Effector CD4-positive, alpha-beta T cell (primary cell): ENCODE results near the gene FBLN1.

Experiments used
- DNase-seq: peaks from one replicate; pipeline ENCODE4 v3.0.0-alpha.2; 2020

The FBLN1 gene

DNA sequence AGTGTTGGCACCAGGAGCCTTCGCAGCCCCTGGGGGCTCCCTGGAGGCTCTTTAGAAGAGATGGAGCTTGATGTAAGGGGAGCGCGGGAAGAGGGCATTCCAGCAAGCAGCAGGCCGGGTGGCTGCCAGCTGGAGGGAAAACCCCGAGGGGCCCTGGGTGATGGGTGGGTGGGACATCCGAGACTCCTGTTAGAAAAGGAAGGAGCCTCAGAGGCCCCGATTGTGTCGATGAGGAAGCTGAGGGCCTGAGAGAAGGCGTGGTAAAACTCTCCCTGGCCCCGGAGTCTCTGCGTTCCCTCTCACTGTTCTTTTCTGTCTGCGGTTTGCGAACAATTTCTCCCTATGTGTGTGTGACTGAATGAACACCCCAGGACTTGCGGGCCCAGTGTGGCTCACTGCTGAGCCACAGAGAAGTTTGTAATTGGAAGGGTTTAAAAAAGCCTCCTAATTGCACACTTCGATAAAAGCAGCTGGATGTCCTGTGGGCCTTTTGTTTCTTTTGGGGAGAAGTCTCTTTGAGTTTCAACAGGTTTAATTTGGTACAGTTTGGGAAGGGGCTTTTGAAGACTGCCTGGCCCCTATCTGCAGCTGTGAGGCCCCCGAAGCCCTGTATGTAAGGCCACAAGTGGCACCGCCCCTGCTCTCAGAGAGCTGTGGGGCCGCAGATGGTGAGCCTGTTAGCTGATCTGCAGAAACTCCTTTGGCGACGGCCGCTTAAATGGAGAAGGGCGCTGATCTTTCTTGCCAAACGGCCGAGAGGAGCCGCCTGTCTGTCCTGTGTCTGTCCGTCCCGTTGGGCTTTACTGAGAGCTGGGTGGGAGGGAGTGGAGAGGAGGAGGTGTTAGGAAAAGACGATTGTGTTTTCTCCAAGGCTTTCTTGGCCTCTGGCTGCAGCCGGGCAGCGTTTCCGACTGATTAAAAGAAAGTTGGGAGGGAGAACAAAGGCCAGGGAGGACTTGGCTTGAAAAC lies 2.0 kb downstream of the FBLN1 start:
- no peak for DNase-seq

DNA sequence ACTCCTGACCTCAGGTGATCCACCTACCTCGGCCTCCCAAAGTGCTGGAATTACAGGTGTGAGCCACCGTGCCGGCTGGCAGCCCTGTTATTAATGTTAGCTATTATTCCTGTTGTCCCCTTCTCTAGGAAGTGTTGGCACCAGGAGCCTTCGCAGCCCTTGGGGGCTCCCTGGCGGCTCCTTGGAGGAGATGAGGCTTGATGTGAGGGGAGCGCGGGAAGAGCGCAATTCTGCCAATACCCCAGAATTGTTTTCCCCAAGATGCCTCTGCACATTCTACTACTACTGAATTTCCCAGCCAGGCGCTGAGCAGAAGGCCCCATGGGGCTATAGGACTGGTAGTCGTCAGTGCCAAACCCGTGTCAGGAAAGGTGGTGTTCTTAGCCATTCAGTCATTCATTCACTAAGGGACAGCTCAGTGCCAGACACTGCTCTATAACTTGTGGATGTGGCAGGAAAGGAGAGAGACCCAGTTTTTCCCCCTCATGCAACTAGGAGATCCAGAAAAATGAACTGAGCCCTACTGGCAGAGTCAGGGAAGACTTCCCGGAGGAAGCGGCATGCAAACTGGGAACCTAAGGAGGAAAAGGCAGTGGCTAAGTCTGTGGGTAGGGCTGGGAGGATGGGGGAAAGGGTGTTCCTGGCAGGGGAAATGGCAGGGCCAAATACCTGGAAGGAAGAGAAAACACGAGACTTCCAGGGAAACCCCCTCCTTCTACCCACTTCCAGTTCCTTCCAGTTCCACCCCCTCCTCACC lies 3.5 kb downstream of the FBLN1 start:
- no peak for DNase-seq

GRCh38 chr22:45506816-45507360 lies 4.2 kb downstream of the FBLN1 start:
- no peak for DNase-seq

DNA sequence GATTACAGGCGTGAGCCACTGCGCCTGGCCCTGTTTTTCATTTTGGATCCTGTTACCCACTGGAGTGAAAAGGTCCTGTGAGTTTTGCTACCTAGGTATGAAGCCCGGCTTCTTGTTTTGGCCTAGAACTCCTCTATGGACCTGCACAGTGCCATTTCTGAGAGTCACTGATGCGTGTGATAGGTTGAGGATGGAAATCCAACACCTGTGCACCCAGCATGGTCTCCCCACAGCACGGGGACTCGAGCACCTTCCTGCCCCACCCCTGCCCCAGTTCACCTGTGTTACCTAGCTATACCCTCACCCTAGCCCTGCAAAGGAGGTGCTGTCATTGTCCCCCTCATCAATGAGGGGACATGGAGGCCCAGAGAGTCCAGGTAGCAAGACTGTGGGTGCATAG lies 5.1 kb downstream of the FBLN1 start:
- no peak for DNase-seq

- no peak for DNase-seq
These were observed 6.1 kb downstream of the FBLN1 start for GRCh38 chr22:45508814-45509213.

GRCh38 chr22:45510376-45511232 lies 7.9 kb downstream of the FBLN1 start:
- no peak for DNase-seq

DNA sequence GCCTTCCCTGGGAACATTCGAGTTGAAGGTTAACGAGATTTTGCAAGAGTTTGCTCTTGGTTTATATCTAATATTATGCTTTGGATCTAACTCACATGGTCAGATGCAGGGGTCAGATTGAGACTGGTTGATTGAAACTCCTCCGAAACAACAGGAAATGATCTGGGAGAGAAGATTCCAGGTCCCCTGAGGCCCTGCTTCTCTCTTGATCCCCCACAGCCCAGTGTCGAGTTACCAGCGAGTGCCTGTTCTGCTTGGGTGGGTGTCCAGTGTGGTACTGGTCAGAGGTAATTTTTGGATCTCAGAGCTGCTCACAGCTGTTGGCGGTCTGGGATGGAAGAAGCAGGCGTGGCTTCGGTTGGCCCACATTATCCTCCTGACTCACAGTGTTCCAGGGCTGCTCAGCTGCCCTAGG lies 9.2 kb downstream of the FBLN1 start:
- no peak for DNase-seq

- no peak for DNase-seq
These were observed 9.7 kb downstream of the FBLN1 start for GRCh38 chr22:45512363-45512762.

- no peak for DNase-seq
These were observed 13.0 kb downstream of the FBLN1 start for GRCh38 chr22:45515676-45516075.

- DNase-seq = no peak
These were observed 13.5 kb downstream of the FBLN1 start for GRCh38 chr22:45516163-45516562.

DNA sequence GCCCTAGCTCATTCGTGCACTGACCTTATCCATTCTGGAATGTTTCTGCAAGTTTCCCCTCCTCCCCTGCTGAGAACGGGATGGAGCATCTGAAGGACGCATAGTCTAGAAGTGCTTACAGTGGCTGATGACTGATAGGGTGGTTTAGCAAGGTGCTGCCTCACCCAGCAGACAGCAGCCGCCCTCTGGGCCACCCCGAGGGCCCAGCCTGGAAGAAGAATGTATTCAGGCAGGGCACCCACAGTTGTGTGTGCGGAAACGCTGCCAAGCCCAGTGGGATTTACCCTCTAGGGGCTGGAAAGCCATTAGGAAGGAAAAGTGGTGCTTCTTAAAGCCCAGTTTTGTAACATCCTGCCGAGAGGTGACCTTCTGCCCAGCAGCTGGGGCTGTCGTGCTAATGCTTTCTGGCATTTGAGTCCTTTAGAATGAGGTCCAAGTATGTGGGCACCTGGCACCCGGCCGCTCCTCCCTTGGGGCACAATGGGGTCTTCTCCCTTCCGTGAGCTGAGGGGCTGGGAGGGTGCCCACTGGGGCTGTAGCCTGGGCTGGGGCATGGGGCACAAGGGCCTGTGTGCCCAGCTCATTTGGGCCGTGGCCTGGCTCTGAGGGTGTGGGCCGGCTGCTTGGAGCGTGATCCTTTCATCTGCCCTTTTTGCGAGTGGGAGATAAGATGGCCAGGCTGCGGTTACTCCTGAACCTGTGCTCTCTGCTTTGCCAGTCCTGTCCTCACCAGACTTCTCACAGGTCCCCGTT lies 14.4 kb downstream of the FBLN1 start:
- DNase-seq = no peak

DNA sequence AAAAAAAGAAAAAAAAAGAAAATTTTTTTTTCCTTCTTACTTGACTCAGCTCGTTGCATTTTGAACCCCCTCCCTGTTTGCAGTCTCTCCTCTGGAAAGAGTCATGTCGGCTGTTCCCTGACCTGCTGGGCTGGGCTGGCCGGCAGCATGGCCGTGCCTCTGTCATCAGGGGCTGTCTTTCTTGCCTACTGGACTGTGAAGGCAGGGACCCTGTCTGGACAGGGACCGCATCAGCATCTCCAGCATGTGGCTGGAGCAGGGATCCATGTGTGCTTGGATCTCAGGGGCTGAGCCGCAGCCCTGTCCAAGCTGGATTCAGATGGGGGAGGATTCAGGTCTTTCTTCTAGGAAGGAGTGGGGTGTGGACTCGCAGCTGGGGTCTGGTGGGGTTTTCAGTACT lies 15.5 kb downstream of the FBLN1 start:
- DNase-seq = no peak

GRCh38 chr22:45518580-45518991 lies 15.9 kb downstream of the FBLN1 start:
- DNase-seq = no peak

DNA sequence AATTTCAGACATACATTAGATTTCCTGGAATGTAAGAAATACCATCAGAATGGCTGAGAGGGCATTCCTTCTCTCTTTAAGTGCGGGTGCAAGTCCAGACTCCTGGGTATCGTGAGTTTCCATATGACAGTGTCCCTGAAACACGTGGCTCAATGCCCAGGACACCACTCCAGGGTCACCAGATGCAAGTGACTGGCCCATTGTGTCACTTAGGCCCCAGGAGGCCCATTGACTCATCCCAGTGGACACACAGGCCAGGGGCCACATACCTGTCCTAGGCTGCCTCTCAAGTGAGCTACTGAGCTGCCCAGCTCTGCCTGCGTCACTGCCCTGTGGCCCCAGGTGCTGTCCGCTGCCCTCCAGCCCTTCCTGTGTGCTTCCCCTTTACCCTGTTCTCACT lies 18.5 kb downstream of the FBLN1 start:
- DNase-seq = no peak

DNA sequence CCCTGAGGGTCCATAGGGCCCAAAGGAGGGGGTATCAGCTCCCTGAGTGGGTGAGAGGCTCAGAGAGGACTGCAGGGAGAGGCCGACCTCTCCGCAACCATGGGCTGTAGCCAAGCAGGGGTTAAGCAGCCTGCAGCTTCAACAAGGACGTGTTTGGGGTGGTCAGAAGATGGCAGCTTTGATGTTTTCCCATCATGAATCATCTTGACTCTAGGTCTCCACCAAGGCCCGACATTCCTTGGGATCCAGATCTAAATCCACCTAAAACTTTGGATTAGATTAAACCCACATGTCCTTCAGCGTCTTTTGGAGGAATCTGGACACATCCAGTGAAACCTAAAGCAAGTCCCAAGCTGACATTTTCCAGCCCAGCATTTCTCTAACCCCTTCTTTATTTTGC lies 19.8 kb downstream of the FBLN1 start:
- DNase-seq = no peak

- DNase-seq = no peak
These were observed 21.5 kb downstream of the FBLN1 start for GRCh38 chr22:45524157-45524556.

DNA sequence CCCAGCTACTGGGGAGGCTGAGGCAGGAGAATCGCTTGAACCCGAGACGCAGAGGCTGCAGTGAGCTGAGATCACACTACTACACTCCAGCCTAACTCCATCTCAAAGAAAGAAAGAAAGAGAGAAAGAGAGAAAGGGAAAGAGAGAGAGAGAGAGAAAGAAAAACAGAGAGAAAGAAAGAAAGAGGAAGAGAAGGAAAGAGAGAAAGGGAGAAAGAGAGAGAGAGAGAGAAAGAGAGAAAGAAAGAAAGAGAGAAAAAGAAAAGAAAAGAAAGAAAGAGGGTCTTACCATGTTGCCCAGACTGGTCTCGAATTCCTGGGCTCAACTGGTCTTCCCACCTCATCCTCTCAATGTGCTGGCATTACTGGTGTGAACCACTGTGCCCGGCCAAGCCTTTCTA lies 22.3 kb downstream of the FBLN1 start:
- DNase-seq = no peak

GRCh38 chr22:45525480-45525879 lies 22.8 kb downstream of the FBLN1 start:
- no peak for DNase-seq

DNA sequence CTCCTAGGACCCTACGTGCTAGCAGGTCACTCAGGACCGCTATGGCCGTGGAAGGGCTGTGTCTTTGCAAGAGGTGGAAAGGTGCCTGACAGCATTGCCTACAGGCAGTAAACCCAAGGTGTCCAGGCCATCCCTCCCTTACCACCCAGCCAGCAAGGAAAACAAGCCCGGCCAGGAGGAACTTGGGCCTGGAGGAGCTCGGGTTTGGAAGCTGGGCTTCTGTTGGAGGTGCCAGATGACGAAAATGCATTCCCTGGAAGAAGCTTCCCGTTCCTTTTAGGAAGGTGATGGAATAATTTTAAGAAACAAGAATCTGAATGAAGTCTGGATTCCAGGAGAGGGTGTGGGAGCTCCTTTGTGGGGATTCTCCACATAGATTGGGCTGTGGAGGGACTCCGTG lies 23.6 kb downstream of the FBLN1 start:
- no peak for DNase-seq

- no peak for DNase-seq
These were observed 24.2 kb downstream of the FBLN1 start for GRCh38 chr22:45526768-45527360.

DNA sequence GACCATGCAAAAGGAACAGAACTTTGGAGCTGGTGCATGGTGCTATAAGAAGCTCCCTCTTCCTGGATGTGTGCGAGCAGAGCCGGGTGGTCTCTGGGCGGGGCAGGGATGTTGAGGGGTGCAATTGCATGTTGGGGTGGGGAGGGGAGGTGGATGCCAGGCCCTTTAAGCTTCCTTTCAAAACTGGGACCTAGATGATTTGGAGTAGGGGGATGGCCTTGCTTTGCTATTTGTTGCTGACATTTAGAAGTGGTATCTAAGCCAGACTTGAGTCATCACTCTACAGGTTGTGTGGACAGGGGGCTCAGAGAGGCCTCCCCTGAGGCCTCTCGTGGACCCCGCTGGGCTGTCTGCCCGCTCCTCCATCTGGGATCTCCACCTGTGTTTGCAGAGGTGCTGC lies 24.8 kb downstream of the FBLN1 start:
- no peak for DNase-seq

DNA sequence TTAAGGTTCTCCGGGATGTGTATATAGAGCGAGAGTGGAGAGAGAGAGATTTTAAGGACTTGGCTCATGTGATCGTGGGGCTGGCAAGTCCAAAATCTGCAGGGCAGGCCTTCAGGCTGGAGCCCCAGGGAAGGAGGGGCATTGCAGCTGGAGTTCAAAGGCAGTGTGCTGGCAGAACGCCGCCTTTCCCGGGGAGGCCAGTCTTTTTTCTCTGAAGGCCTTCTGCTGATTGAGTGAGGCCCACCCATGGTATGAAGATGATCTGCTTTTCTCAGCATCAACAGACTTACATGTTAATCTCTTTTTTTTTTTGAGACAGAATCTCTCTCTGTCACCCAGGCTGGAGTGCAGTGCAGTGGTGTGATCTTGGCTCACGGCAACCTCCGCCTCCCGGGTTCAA lies 25.4 kb downstream of the FBLN1 start:
- DNase-seq = no peak
